Measurements from ENCODE around the gene FAM13C.
A peak's percentile ranks its signal among the peaks of the same experiment; 100 is the strongest.

FAM13C gene

DNA sequence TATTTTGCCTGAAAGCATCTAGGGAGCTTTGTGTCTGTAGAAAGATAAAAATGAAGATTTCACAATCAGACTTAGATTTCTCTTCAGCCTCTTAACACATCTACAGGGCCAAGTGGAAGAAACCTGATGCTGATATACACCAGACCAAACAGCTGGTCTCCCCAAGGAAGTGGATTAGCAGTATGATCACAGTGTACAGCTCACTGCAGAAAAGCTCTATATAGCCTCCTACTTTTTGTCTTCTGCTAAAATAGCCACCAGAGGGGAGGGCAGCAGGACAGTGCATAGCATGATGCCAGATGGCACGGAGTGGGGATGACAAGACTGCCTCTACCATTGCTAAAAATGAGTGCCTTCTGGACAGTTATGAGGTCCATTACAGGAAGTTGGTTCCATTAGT, 16.0 kb downstream of the FAM13C start:
- ATAC-seq: peak; percentile 61; the same call in 2 of the 3 replicates
- TF ChIP-seq RARB (CRISPR knock-in tag; IDR thresholded peaks at IDR 0.05) (no peak), GLIS3 (CRISPR knock-in tag; IDR thresholded peaks at IDR 0.05) (no peak), ZFP3 (CRISPR knock-in tag; IDR thresholded peaks at IDR 0.05) (no peak), ZNF8 (CRISPR knock-in tag; IDR thresholded peaks at IDR 0.05) (no peak), ESRRG (CRISPR knock-in tag; IDR thresholded peaks at IDR 0.05) (no peak), ZNF565 (CRISPR knock-in tag; conservative IDR thresholded peaks at IDR 0.05; ENCODE audit: low read depth) (no peak)
- TF ChIP-seq, protein P1, sequence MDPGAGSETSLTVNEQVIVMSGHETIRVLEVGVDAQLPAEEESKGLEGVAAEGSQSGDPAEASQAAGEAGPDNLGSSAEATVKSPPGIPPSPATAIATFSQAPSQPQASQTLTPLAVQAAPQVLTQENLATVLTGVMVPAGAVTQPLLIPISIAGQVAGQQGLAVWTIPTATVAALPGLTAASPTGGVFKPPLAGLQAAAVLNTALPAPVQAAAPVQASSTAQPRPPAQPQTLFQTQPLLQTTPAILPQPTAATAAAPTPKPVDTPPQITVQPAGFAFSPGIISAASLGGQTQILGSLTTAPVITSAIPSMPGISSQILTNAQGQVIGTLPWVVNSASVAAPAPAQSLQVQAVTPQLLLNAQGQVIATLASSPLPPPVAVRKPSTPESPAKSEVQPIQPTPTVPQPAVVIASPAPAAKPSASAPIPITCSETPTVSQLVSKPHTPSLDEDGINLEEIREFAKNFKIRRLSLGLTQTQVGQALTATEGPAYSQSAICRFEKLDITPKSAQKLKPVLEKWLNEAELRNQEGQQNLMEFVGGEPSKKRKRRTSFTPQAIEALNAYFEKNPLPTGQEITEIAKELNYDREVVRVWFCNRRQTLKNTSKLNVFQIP (CRISPR knock-in tag; IDR thresholded peaks at IDR 0.05; ENCODE audit: borderline replicate concordance, low read depth): no peak

GRCh38 chr10:59342723-59343122, 19.6 kb downstream of the FAM13C start:
- ATAC-seq: no peak
- TF ChIP-seq ZNF8 (CRISPR knock-in tag; IDR thresholded peaks at IDR 0.05) (no peak), TOX (CRISPR knock-in tag; IDR thresholded peaks at IDR 0.05; ENCODE audit: borderline replicate concordance) (no peak)

GRCh38 chr10:59342000-59342399, 20.3 kb downstream of the FAM13C start:
- no peak for ATAC-seq
- TF ChIP-seq PPARA (CRISPR knock-in tag; IDR thresholded peaks at IDR 0.05; ENCODE audit: borderline replicate concordance) (no peak), CSDC2 (CRISPR knock-in tag; IDR thresholded peaks at IDR 0.05) (no peak), ZNF565 (CRISPR knock-in tag; conservative IDR thresholded peaks at IDR 0.05; ENCODE audit: low read depth) (no peak), CREB5 (CRISPR knock-in tag; IDR thresholded peaks at IDR 0.05; ENCODE audit: low read depth) (no peak), TOX (CRISPR knock-in tag; IDR thresholded peaks at IDR 0.05; ENCODE audit: borderline replicate concordance) (no peak), ZNF8 (CRISPR knock-in tag; IDR thresholded peaks at IDR 0.05) (no peak), OSR1 (CRISPR knock-in tag; IDR thresholded peaks at IDR 0.05) (no peak)
- TF ChIP-seq, protein P2, sequence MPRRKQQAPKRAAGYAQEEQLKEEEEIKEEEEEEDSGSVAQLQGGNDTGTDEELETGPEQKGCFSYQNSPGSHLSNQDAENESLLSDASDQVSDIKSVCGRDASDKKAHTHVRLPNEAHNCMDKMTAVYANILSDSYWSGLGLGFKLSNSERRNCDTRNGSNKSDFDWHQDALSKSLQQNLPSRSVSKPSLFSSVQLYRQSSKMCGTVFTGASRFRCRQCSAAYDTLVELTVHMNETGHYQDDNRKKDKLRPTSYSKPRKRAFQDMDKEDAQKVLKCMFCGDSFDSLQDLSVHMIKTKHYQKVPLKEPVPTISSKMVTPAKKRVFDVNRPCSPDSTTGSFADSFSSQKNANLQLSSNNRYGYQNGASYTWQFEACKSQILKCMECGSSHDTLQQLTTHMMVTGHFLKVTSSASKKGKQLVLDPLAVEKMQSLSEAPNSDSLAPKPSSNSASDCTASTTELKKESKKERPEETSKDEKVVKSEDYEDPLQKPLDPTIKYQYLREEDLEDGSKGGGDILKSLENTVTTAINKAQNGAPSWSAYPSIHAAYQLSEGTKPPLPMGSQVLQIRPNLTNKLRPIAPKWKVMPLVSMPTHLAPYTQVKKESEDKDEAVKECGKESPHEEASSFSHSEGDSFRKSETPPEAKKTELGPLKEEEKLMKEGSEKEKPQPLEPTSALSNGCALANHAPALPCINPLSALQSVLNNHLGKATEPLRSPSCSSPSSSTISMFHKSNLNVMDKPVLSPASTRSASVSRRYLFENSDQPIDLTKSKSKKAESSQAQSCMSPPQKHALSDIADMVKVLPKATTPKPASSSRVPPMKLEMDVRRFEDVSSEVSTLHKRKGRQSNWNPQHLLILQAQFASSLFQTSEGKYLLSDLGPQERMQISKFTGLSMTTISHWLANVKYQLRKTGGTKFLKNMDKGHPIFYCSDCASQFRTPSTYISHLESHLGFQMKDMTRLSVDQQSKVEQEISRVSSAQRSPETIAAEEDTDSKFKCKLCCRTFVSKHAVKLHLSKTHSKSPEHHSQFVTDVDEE (CRISPR knock-in tag; IDR thresholded peaks at IDR 0.05): no peak
- TF ChIP-seq, protein P1 (CRISPR knock-in tag; IDR thresholded peaks at IDR 0.05; ENCODE audit: borderline replicate concordance, low read depth): no peak

DNA sequence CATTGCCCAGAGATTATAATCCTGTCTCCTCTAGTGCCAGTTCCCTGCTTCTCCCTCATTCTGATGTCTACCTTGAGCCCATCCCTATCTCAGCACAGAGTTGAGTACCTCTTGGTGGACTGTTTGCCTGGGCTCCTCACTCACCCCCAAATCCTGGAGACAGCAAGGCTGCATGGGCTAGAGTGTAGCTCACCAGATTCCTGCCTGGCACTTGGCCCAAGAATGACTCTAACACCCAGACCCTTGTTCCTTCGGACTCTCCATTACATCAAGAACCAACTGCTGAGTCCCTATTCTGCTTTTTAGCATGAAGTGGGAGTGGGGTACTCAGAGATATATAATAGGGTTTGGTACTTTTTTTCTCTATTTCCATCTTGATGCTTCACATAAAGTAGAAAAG, 22.1 kb downstream of the FAM13C start:
- TF ChIP-seq, protein P3, sequence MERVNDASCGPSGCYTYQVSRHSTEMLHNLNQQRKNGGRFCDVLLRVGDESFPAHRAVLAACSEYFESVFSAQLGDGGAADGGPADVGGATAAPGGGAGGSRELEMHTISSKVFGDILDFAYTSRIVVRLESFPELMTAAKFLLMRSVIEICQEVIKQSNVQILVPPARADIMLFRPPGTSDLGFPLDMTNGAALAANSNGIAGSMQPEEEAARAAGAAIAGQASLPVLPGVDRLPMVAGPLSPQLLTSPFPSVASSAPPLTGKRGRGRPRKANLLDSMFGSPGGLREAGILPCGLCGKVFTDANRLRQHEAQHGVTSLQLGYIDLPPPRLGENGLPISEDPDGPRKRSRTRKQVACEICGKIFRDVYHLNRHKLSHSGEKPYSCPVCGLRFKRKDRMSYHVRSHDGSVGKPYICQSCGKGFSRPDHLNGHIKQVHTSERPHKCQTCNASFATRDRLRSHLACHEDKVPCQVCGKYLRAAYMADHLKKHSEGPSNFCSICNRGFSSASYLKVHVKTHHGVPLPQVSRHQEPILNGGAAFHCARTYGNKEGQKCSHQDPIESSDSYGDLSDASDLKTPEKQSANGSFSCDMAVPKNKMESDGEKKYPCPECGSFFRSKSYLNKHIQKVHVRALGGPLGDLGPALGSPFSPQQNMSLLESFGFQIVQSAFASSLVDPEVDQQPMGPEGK (CRISPR knock-in tag; IDR thresholded peaks at IDR 0.05; ENCODE audit: borderline replicate concordance): no peak
- TF ChIP-seq ZC3H10 (CRISPR knock-in tag; IDR thresholded peaks at IDR 0.05): no peak
- no peak for ATAC-seq

GRCh38 chr10:59339351-59339750, 23.0 kb downstream of the FAM13C start:
- ATAC-seq: no peak
- TF ChIP-seq BACH2 (CRISPR knock-in tag; IDR thresholded peaks at IDR 0.05; ENCODE audit: borderline replicate concordance) (no peak), GLIS3 (CRISPR knock-in tag; IDR thresholded peaks at IDR 0.05) (no peak), ESRRG (CRISPR knock-in tag; IDR thresholded peaks at IDR 0.05) (no peak), ZFP30 (CRISPR knock-in tag; IDR thresholded peaks at IDR 0.05) (no peak), OSR1 (CRISPR knock-in tag; IDR thresholded peaks at IDR 0.05) (no peak), ZNF8 (CRISPR knock-in tag; IDR thresholded peaks at IDR 0.05) (no peak), TCF4 (CRISPR knock-in tag; IDR thresholded peaks at IDR 0.05; ENCODE audit: borderline replicate concordance) (no peak), ZNF565 (CRISPR knock-in tag; conservative IDR thresholded peaks at IDR 0.05; ENCODE audit: low read depth) (no peak), CSDC2 (CRISPR knock-in tag; IDR thresholded peaks at IDR 0.05) (no peak)
- TF ChIP-seq, protein P1 (CRISPR knock-in tag; IDR thresholded peaks at IDR 0.05; ENCODE audit: borderline replicate concordance, low read depth): no peak
- TF ChIP-seq, protein P3 (CRISPR knock-in tag; IDR thresholded peaks at IDR 0.05; ENCODE audit: borderline replicate concordance): no peak
